Activated CD4-positive, alpha-beta T cell treated with anti-CD3 and anti-CD28 coated beads, Interleukin-2, amount 50 U/mL, for 16 hours (primary cell): ENCODE data around the gene FBXO48.
A peak's percentile ranks its signal among the peaks of the same experiment; 100 is the strongest.

Source experiments
- DNase-seq: peaks from one replicate; pipeline ENCODE4 v3.0.0-alpha.2; 2020

The FBXO48 gene

GRCh38 chr2:68432696-68433658 is 34.1 kb downstream of the FBXO48 start:
- no peak for DNase-seq

GRCh38 chr2:68431316-68431972 is 35.6 kb downstream of the FBXO48 start:
- DNase-seq, result no peak

DNA sequence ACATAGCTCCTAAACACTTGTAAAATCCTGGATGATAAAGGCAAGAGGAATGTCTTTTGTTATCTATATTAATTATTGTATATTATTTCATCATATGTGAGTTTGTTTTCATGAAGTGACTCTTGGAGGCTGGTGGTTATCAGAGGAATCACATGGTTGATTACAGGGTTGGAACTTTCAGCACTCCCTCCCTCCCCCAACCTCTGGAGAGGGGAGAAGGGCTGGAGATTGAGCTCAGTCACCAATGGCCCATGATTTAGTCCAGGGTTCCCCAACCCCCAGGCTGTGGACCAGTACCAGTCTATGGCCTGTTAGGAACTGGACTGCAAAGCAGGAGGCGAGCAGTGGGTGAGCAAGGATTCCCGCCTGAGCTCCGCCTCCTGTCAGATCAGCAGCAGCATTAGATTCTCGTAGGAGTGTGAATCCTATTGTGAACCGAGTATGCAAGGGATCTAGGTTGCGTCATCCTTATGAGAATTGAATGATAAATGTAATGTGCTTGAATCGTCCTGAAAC is 37.7 kb downstream of the FBXO48 start:
- DNase-seq, result no peak

DNA sequence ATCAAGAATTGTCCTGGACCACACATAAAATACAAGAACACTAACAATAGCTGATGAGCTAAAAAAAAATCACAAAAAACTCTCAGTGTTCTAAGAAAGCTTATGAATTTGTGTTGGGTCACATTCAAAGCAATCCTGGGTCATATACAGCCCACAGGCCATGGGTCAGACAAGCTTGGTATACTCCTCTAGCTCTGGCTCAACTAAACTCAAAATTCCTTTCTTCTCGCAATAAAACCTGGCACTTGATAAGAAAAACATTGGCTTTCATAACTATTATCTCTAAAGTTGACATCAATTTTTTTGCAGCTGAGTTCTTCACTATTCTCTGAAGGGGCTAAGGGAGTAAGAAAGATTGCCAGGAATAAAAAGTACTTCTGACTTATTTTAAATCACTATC is 38.3 kb downstream of the FBXO48 start:
- DNase-seq, result no peak

GRCh38 chr2:68428126-68428525 is 39.0 kb downstream of the FBXO48 start:
- DNase-seq, result no peak

GRCh38 chr2:68426848-68427579 is 40.1 kb downstream of the FBXO48 start:
- peak; percentile 54 for DNase-seq

DNA sequence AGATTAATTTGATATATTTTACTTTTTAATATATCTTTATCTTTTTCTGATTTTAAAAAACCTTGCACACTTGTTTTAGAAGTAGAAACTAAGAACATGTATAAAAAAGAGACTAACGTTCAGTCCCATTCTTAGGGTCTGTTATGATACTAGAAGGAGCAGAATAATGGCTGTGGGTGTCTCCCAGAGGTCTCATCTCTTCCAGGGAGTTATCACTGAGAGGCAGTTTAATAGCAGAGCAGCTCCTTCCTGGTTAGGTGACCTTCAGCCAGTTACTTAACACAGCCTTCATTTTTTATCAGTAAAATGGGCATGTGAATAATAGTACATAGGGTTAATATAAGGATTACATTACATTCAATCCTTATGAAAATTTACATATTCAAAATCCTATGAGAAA is 40.6 kb downstream of the FBXO48 start:
- no peak for DNase-seq

- no peak for DNase-seq
Observed at GRCh38 chr2:68425503-68425902, 41.6 kb downstream of the FBXO48 start.

- peak; percentile 73 for DNase-seq
Observed at GRCh38 chr2:68423966-68424650, 43.0 kb downstream of the FBXO48 start.

DNA sequence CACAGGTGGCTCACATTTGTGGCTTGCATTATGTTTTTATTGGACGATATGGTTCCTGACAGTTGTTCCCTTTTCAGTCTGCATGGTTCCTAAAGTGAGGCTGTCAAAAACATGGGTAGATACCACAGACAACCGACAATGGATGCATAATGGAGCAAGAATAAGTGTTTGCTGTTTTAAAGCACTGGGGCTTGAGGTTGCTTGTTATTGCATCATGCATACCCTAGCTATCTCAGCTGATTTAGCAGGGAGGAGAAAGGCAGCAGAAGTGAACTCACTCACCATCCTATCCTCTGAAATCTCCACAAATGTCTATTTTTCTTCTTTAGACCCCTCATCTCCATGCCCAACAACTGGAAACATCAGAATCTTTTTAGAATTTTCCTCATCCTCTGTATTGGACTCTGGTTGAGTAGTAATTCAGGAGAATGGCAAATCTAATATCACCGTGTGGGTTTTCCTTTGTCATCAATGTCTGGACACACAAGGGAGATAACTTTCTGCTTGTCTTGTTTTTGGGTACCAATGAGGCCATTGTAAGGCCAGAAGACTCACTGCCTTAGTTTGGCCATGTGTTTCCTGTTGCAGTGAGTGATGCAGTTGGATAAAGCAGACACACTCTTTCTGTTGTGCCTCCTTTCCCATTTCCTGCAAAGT is 46.7 kb downstream of the FBXO48 start:
- no peak for DNase-seq

DNA sequence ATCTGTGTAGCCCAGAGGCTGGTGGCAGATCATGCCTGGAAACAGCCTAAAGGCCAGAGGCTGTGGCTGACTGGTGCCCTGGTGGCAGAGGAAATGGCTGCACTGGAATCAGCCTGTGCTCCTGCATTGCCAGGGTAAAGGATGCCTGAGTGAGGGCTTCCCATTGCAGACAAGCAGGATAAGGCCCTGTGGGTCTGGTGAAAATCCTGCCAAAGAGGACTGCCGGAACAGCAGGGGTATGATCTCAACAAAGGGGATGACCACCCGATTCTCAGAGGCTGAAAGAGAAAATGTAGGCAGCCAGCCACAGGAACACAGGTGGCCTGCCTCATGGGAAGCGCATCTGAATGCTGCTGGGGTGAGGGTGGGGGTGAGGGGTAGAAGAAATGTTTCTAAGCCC is 48.2 kb downstream of the FBXO48 start:
- no peak for DNase-seq

- no peak for DNase-seq
Observed at GRCh38 chr2:68418419-68418818, 48.7 kb downstream of the FBXO48 start.

DNA sequence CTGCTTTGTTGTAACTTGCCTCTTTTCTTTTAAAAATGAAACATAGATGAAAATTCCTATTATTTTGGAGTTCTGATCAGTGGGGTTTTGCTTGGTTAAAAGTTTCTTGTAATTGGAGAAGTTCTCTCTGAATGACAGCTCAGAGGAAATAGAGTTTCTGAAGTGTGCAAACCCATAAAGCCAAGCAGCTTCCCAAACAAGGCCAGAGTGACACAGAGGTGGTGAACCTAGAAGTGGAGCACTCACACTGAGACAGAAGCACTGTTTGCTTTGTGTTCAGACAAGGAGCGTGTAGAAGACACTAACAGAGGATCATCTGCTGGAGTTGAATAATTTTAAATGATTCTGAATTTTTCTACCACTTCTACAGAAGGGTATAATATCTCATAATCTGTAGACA is 49.2 kb downstream of the FBXO48 start:
- no peak for DNase-seq

DNA sequence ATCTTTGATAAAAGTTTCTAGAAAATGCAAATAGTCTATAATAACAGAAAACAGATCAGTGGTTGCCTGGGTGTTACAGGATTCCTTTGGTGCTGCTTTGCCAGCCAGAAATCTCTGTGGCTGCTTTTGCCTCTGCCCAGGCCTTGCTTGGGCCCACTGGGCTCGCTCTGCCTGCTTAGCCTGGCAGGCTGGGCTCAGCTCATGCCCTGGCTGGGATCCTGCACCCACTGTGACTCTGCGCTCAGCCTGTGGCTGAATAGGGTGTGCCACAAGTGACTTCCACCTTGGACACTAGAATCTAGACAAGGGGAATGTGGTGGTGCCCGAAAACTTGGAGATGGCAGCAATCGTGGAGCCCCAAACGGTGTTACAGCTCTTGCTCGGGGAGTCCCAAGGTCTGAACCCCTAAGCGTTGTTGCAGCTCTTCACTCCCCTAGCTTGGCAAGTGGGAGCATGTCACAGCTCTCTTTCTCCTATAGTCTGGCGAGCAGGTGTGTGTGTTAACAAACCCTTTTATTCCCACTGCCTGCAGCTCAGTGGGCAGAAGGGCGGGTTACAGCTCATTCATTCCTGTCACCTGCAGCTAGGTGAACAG is 50.9 kb downstream of the FBXO48 start:
- DNase-seq, result no peak

- DNase-seq, result no peak
Observed at GRCh38 chr2:68415521-68415920, 51.6 kb downstream of the FBXO48 start.

GRCh38 chr2:68414876-68415275 is 52.2 kb downstream of the FBXO48 start:
- no peak for DNase-seq

GRCh38 chr2:68414452-68414851 is 52.6 kb downstream of the FBXO48 start:
- no peak for DNase-seq

DNA sequence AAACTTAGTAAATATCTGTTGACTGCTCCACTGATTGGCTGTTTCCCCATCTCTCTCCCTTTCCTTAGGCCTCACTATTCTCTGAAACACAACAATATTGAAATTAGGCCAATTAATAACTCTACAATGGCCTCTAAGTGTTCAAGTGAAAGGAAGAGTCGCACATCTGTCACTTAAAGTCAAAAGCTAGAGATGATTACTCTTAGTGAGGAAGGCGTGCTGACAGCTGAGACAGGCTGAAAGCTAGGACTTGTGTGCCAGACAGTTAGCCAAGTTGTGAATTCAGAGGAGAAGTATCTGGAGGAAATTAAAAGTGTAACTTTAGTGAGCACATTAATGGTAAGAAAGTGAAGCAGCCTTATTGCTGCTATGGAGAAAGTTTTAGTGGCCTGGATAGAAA is 53.6 kb downstream of the FBXO48 start:
- no peak for DNase-seq

DNA sequence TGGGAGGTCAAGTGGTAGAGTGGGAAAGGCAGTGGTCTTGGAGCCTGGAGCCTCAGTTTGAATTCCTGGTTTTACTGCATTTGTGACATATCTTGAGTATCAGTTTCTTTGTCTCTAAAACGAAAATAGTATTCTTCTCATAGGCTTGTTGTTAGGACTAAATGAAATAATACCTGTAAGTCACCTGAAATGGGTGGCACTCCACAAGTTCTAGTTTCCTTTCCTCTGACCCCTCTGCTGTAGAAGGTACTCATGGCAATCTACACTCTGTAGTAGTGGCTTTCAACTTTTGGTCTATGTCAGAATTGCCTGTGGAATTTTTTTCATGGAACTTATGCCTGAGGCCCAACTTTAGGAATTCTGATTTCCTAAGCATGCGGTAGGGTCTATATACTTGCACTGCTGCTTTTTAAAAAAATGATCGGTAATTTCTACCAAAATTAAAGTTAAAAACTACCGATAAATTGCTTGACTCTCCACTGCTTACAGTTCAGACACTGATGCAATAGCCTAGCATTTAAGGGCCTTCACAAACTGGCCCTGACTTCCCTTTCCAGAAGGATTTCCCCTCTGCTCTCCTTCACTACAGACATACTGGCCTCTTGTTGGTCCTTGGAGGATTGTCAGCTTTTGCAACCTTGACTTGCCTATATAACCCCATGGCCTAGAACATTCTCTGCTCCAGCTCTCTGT is 54.8 kb downstream of the FBXO48 start:
- no peak for DNase-seq

DNA sequence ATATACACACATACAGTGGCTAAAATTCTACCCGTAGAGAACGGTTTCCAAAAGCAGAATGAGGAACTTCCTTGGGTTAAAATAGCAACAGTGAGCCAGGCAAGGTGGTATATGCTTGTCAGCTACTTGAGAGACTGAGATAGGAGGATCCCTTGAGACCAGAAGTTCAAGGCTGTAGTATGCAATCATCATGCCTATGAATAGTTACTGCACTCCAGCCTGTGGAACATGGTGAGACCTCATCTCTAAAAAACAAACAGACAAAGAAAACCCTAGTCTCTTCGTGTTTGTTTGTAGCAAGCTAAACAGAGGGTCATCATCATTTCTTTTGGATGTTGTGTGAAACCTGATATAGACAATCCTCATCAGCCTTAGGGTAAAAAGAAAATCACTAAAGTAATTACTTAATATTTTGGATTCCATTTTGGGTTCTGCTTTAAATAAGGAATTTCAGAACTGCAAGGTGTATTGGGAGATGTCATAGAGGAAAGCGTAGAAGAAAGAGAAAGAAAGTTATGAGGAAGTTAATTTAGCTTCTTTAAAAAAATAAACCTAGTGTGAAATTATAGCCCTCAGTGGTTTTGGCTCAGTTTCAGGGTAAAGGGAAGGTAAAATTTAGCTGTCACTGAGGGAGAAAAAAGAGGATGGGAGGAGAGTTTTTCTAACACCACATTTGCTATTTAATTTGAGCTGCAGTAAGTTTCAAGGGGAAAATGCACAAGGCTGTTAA is 55.5 kb downstream of the FBXO48 start:
- no peak for DNase-seq
